Parietal lobe (tissue), 1 donor: ENCODE measurements around the gene TREML1. TPM values are rescaled to one million over a fixed set of nuclear protein-coding genes. Genes with fewer than 3 reads are reported as not detected.

Source experiments
- total RNA-seq: library from RNA; depleted of rRNA; stranded (reverse); fragments of >200 nt; gene quantifications from one replicate; pipeline ENCODE4 v1.2.3, GENCODE V29; 2014

Gene TREML1
- total RNA-seq, result not detected

GRCh38 chr6:41153992-41154625, at the start of gene TREML1:
TSS of gene TREML1 (minus strand) at chr6:41154347. CDS start at chr6:41154288, 59 bp downstream.

GRCh38 chr6:41200901-41201763, 47.0 kb upstream of the TREML1 start, which contains the start of gene TREML2:
TSS of gene TREML2 (minus strand) at chr6:41201149. CDS start at chr6:41201008, 141 bp downstream.

GRCh38 chr6:41162687-41163418, 8.7 kb upstream of the TREML1 start, which contains the start of gene TREM2:
TSS of gene TREM2 (minus strand) at chr6:41163116. CDS start at chr6:41163082, 34 bp downstream.

Other genes starting within 250 kb of the TREML1 start
- 0.63 TPM for gene UNC5CL, start 115.1 kb downstream of the TREML1 start, total RNA-seq
- not detected for gene TSPO2, start 111.9 kb downstream of the TREML1 start, total RNA-seq
- not detected for gene APOBEC2, start 101.1 kb downstream of the TREML1 start, total RNA-seq
- 18.2 TPM for gene OARD1, start 82.0 kb downstream of the TREML1 start, total RNA-seq
- gene NFYA, start 81.4 kb downstream of the TREML1 start, total RNA-seq, result 57.6 TPM
- 6.6 TPM for gene TREM2, start 8.8 kb upstream of the TREML1 start, total RNA-seq
- gene TREML2, start 46.8 kb upstream of the TREML1 start, total RNA-seq, result not detected
- gene TREML4, start 74.0 kb upstream of the TREML1 start, total RNA-seq, result not detected
- gene TREM1, start 132.3 kb upstream of the TREML1 start, total RNA-seq, result not detected
- not detected for gene NCR2, start 181.3 kb upstream of the TREML1 start, total RNA-seq